ENCODE measurements around the gene HUNK.

GRCh38 chr21:31873275-31873695, 465 bp downstream of the HUNK start:
- no peak for TF ChIP-seq POLR2A (IDR thresholded peaks at IDR 0.05)
- TF ChIP-seq EP300 (IDR thresholded peaks at IDR 0.05): no peak
- TF ChIP-seq, protein P1, sequence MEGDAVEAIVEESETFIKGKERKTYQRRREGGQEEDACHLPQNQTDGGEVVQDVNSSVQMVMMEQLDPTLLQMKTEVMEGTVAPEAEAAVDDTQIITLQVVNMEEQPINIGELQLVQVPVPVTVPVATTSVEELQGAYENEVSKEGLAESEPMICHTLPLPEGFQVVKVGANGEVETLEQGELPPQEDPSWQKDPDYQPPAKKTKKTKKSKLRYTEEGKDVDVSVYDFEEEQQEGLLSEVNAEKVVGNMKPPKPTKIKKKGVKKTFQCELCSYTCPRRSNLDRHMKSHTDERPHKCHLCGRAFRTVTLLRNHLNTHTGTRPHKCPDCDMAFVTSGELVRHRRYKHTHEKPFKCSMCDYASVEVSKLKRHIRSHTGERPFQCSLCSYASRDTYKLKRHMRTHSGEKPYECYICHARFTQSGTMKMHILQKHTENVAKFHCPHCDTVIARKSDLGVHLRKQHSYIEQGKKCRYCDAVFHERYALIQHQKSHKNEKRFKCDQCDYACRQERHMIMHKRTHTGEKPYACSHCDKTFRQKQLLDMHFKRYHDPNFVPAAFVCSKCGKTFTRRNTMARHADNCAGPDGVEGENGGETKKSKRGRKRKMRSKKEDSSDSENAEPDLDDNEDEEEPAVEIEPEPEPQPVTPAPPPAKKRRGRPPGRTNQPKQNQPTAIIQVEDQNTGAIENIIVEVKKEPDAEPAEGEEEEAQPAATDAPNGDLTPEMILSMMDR (IDR thresholded peaks at IDR 0.05): no peak

All from sigmoid colon (tissue), 4 donors.